Astrocyte (in vitro differentiated cells and primary cell): ENCODE data around the gene RSPH3. TPM values are rescaled to one million over a fixed set of nuclear protein-coding genes. Genes with fewer than 3 reads are reported as not detected.

Experiments
- DNase-seq: peaks from one replicate; pipeline ENCODE4 v3.0.0-alpha.2; 2010; ENCODE audit warnings: low read depth
- FAIRE-seq: peaks from 2 replicates; lab custom pipeline; 2011; peaks lifted over from hg19 to GRCh38; lab: Jason Lieb, UNC
- H2AFZ ChIP-seq: 2 replicates; pipeline ENCODE4 v1.6.0; 2012; ENCODE audit warnings: low read depth, low read length, inconsistent platforms
- H3K27ac ChIP-seq: 2 replicates; pipeline ENCODE4 v1.5.1; 2011; ENCODE audit warnings: low read depth, low read length, inconsistent platforms
- H3K27me3 ChIP-seq: 2 replicates; pipeline ENCODE4 v1.6.0; 2011; ENCODE audit warnings: low read length, inconsistent platforms; ENCODE audit not compliant: insufficient read depth
- H3K36me3 ChIP-seq: 2 replicates; pipeline ENCODE4 v1.5.1; 2011; ENCODE audit warnings: low read length, inconsistent platforms; ENCODE audit not compliant: insufficient read depth
- H3K4me1 ChIP-seq: 2 replicates; pipeline ENCODE4 v1.5.1; 2011; ENCODE audit warnings: low read length, inconsistent platforms; ENCODE audit not compliant: insufficient read depth
- H3K4me2 ChIP-seq: 2 replicates; pipeline ENCODE4 v1.6.0; 2012; ENCODE audit warnings: low read length, inconsistent platforms
- H3K4me3 ChIP-seq: 2 replicates; pipeline ENCODE4 v1.5.1; 2011; ENCODE audit warnings: low read depth, mild to moderate bottlenecking, low read length, inconsistent platforms; ENCODE audit not compliant: insufficient read depth
- H3K79me2 ChIP-seq: 2 replicates; pipeline ENCODE4 v1.6.0; 2012; ENCODE audit warnings: mild to moderate bottlenecking, low read length, inconsistent platforms; ENCODE audit not compliant: insufficient read depth
- H3K9ac ChIP-seq: 2 replicates; pipeline ENCODE4 v1.6.0; 2012; ENCODE audit warnings: mild to moderate bottlenecking, low read length, inconsistent platforms
- H3K9me3 ChIP-seq: 2 replicates; pipeline ENCODE4 v1.5.1; 2012; ENCODE audit warnings: low read depth, mild to moderate bottlenecking, low read length, inconsistent platforms; ENCODE audit not compliant: insufficient read depth
- H4K20me1 ChIP-seq: 2 replicates; pipeline ENCODE4 v1.6.0; 2012; ENCODE audit warnings: low read length, inconsistent platforms; ENCODE audit not compliant: insufficient read depth
- H3K27ac Mint-ChIP-seq: one replicate; pipeline ENCODE4 v1.8.0; 2021; ENCODE audit warnings: mild to moderate bottlenecking, mixed read lengths; ENCODE audit not compliant: unreplicated experiment
- H3K27me3 Mint-ChIP-seq: one replicate; pipeline ENCODE4 v1.8.0; 2021; ENCODE audit warnings: low read depth, mixed read lengths; ENCODE audit not compliant: unreplicated experiment
- H3K36me3 Mint-ChIP-seq: one replicate; pipeline ENCODE4 v1.8.0; 2021; ENCODE audit warnings: low read depth, mixed read lengths; ENCODE audit not compliant: unreplicated experiment
- H3K4me1 Mint-ChIP-seq: one replicate; pipeline ENCODE4 v1.8.0; 2021; ENCODE audit warnings: low read depth, mixed read lengths; ENCODE audit not compliant: unreplicated experiment
- H3K4me3 Mint-ChIP-seq: one replicate; pipeline ENCODE4 v1.8.0; 2021; ENCODE audit warnings: mild to moderate bottlenecking, moderate library complexity, mixed read lengths; ENCODE audit not compliant: unreplicated experiment
- H3K9me3 Mint-ChIP-seq: one replicate; pipeline ENCODE4 v1.8.0; 2021; ENCODE audit warnings: mild to moderate bottlenecking, mixed read lengths; ENCODE audit not compliant: unreplicated experiment
- CTCF ChIP-seq: IDR thresholded peaks from 2 replicates; pipeline ENCODE4 v1.5.1; 2011; ENCODE audit warnings: low read depth, mild to moderate bottlenecking, inconsistent platforms, low read length, moderate library complexity; ENCODE audit not compliant: insufficient read depth
- EZH2 ChIP-seq: IDR thresholded peaks from 2 replicates; pipeline ENCODE4 v1.6.1; 2012; ENCODE audit warnings: mild to moderate bottlenecking, low read length, inconsistent platforms; ENCODE audit not compliant: insufficient read depth
- total RNA-seq: library from RNA; stranded (reverse); gene quantifications from 2 replicates; pipeline ENCODE4 v1.2.1, GENCODE V29; 2021

The RSPH3 gene
- total RNA-seq, 1 donor from 2014 or later = 10.2 TPM

GRCh38 chr6:158934157-158934556 is 65.8 kb downstream of the RSPH3 start:
- H3K4me1 ChIP-seq = no peaks in the 10 kb centered on the region

GRCh38 chr6:158933079-158933595 is 66.9 kb downstream of the RSPH3 start:
- Histone ChIP-seq H3K9ac (no peak overlapping the region), H3K4me1 (no peaks in the 10 kb centered on the region), H3K4me2 (no peak overlapping the region), H3K4me3 (no peak overlapping the region), H3K36me3 (no peaks in the 10 kb centered on the region), H4K20me1 (no peaks in the 10 kb centered on the region), H3K27me3 (no peaks in the 10 kb centered on the region), H3K9me3 (no peaks in the 10 kb centered on the region), H3K27ac (no peak overlapping the region), H2AFZ (no peak overlapping the region), H3K79me2 (no peaks in the 10 kb centered on the region)
- TF ChIP-seq EZH2 (no peak), CTCF (no peak)
- FAIRE-seq = no peak
- Mint-ChIP-seq H3K4me1 (no peaks in the 10 kb centered on the region), H3K9me3 (no peaks in the 10 kb centered on the region), H3K27me3 (peaks cover 2% of the 10 kb centered on the region), H3K36me3 (no peaks in the 10 kb centered on the region), H3K4me3 (no peak overlapping the region), H3K27ac (no peak overlapping the region)
- no peak for DNase-seq

More at GRCh38 chr6:158934157-158934556, 65.8 kb downstream of the RSPH3 start:
- no peak overlapping the region for H3K4me3 Mint-ChIP-seq
- Histone ChIP-seq H3K9ac (no peak overlapping the region), H4K20me1 (no peaks in the 10 kb centered on the region), H3K79me2 (no peaks in the 10 kb centered on the region), H3K9me3 (no peaks in the 10 kb centered on the region), H3K4me3 (no peak overlapping the region), H3K27me3 (no peaks in the 10 kb centered on the region), H3K27ac (no peak overlapping the region), H3K36me3 (no peaks in the 10 kb centered on the region), H3K4me2 (no peak overlapping the region), H2AFZ (no peak overlapping the region)
- DNase-seq (no peak), FAIRE-seq (no peak)
- no peaks in the 10 kb centered on the region for H3K9me3 Mint-ChIP-seq
- H3K36me3 Mint-ChIP-seq = no peaks in the 10 kb centered on the region
- TF ChIP-seq CTCF (no peak), EZH2 (no peak)
- H3K4me1 Mint-ChIP-seq = no peaks in the 10 kb centered on the region
- no peak overlapping the region for H3K27ac Mint-ChIP-seq
- H3K27me3 Mint-ChIP-seq = peaks cover 7% of the 10 kb centered on the region

GRCh38 chr6:158928068-158928467 is 71.9 kb downstream of the RSPH3 start:
- no peak for TF ChIP-seq EZH2
- no peak for TF ChIP-seq CTCF
- H3K9me3 Mint-ChIP-seq = peaks cover 1% of the 10 kb centered on the region
- no peak for FAIRE-seq
- H3K27me3 Mint-ChIP-seq = no peaks in the 10 kb centered on the region
- no peaks in the 10 kb centered on the region for H3K4me1 Mint-ChIP-seq
- H3K4me1 ChIP-seq = peaks cover 3% of the 10 kb centered on the region
- DNase-seq = no peak
- no peaks in the 10 kb centered on the region for H3K36me3 ChIP-seq
- H3K27me3 ChIP-seq = no peaks in the 10 kb centered on the region
- H3K36me3 Mint-ChIP-seq = no peaks in the 10 kb centered on the region
- no peak overlapping the region for H2AFZ ChIP-seq
- H3K27ac ChIP-seq = no peak overlapping the region
- no peaks in the 10 kb centered on the region for H3K79me2 ChIP-seq
- H3K4me2 ChIP-seq = no peak overlapping the region
- no peak overlapping the region for H3K4me3 Mint-ChIP-seq
- H4K20me1 ChIP-seq = no peaks in the 10 kb centered on the region
- no peak overlapping the region for H3K27ac Mint-ChIP-seq
- no peak overlapping the region for H3K9ac ChIP-seq
- H3K4me3 ChIP-seq = no peak overlapping the region
- no peaks in the 10 kb centered on the region for H3K9me3 ChIP-seq
